Suprapubic skin (tissue), 4 donors: Measurements from ENCODE around the gene SPC24. TPM values are rescaled to one million over a fixed set of nuclear protein-coding genes. Genes with fewer than 3 reads are reported as not detected.

Experiments used
- DNase-seq, 2 donors: peaks; one replicate each; pipeline ENCODE4 v3.0.0-alpha.2; 2019; ENCODE audit warnings: low spot score in 2 of 2
- H3K27ac ChIP-seq: fragments of 200-600 bp; sonication (generic); one replicate; pipeline ENCODE4 v1.5.1; 2019
- H3K27me3 ChIP-seq: fragments of 200-600 bp; sonication (generic); one replicate; pipeline ENCODE4 v1.5.1; 2019
- H3K36me3 ChIP-seq: fragments of 200-600 bp; sonication (generic); one replicate; pipeline ENCODE4 v1.5.1; 2019
- H3K4me1 ChIP-seq: fragments of 200-600 bp; sonication (generic); one replicate; pipeline ENCODE4 v1.5.1; 2019
- H3K4me3 ChIP-seq: fragments of 200-600 bp; sonication (generic); one replicate; pipeline ENCODE4 v1.5.1; 2019; ENCODE audit warnings: mild to moderate bottlenecking
- H3K9me3 ChIP-seq: fragments of 200-600 bp; sonication (generic); one replicate; pipeline ENCODE4 v1.5.1; 2019
- EP300 ChIP-seq: sonication (generic); formaldehyde crosslinking; IDR thresholded peaks from one replicate; pipeline ENCODE4 v1.6.1; 2017; ENCODE audit warnings: antibody characterized with exemption
- POLR2A ChIP-seq, 2 donors: fragments of 450-650 bp; IDR thresholded peaks; one replicate each; pipeline ENCODE4 v1.6.1; 2017; ENCODE audit warnings: antibody characterized with exemption in 2 of 2, mild to moderate bottlenecking in 2 of 2, moderate library complexity in 2 of 2
- POLR2AphosphoS5 ChIP-seq, 3 donors: sonication (generic); formaldehyde crosslinking; IDR thresholded peaks; one replicate each; pipeline ENCODE4 v1.6.1; 2017; ENCODE audit warnings: antibody characterized with exemption in 3 of 3
- WGBS: methylation state at CpG from one replicate; pipeline ENCODE4 v1.1.5; 2018; 5-methylcytosine and 5-hydroxymethylcytosine counted together
- total RNA-seq, 4 donors: library from RNA; depleted of rRNA; stranded (reverse); fragments of >200 nt; gene quantifications; one replicate each; pipeline ENCODE4 v1.1.0, GENCODE V29; 2016
- TF ChIP-seq, protein P1 (sequence below), 2 donors: fragments of 200-600 bp in 1 of 2; fragments of 450-650 bp in 1 of 2; sonication (generic) in 1 of 2; IDR thresholded peaks; one replicate each; pipeline ENCODE4 v1.5.1; 2016 to 2019; ENCODE audit warnings: antibody characterized with exemption in 2 of 2, mild to moderate bottlenecking in 1 of 2, moderate library complexity in 1 of 2

The SPC24 gene, protein sequence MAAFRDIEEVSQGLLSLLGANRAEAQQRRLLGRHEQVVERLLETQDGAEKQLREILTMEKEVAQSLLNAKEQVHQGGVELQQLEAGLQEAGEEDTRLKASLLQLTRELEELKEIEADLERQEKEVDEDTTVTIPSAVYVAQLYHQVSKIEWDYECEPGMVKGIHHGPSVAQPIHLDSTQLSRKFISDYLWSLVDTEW
- total RNA-seq: 1 to 10 TPM; 1.8 to 4.0 (median 3.7) TPM

DNA sequence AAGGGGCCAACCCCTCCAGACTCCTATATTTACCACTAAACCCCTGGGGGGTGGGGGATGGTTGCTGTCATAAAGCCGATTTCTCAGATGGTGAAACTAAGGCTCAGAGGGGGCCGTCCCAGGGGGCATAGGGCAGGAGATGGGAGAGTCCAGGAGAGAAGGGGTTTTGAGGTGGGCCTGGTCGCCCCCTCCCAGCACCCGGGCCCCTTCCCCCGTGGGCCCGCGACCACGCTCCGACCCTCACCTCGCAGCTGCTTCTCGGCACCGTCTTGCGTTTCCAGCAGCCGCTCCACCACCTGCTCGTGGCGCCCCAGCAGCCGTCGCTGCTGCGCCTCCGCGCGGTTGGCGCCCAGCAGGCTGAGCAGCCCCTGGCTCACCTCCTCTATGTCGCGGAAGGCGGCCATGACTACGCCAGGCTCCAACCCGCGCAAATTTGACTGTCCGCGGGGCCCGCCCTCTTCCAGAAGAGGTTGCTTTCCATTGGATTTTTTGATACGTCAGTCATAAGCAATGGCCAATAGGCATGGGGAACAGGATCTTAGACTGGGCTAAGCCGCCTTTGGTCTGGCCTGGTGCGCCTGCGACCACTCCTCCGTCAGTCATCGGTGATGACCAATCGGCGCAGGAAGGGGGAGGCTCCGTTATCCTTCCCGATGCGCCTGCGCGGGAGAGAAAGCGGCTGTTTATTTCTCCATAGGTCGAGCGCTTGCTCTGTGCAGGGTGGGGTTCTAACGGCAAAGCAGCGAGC is at the start of gene SPC24:
Gene SPC24, minus strand, starts transcription at position 410 of the 748 bp plus-strand sequence. Its CDS starts 6 bp downstream, at position 404.
- TF ChIP-seq EP300: no peak
- peak in 2 of 3 donors; percentile 64 to 75 for TF ChIP-seq POLR2AphosphoS5 (IDR thresholded peaks at IDR 0.05)
- peak; percentile 96 for DNase-seq
- WGBS: 6% methylated on average over 10 of the region's 50 CpGs

GRCh38 chr19:11204943-11205349 is 49.4 kb upstream of the SPC24 start:
- 45% methylated on average over 5 of the region's 5 CpGs for WGBS
- Histone ChIP-seq H3K36me3 (peaks cover 45% of the 10 kb centered on the region), H3K4me1 (peaks cover 24% of the 10 kb centered on the region), H3K27ac (no peak overlapping the region), H3K4me3 (no peak overlapping the region), H3K9me3 (no peaks in the 10 kb centered on the region), H3K27me3 (no peaks in the 10 kb centered on the region)
- TF ChIP-seq EP300: no peak
- TF ChIP-seq, protein P1, sequence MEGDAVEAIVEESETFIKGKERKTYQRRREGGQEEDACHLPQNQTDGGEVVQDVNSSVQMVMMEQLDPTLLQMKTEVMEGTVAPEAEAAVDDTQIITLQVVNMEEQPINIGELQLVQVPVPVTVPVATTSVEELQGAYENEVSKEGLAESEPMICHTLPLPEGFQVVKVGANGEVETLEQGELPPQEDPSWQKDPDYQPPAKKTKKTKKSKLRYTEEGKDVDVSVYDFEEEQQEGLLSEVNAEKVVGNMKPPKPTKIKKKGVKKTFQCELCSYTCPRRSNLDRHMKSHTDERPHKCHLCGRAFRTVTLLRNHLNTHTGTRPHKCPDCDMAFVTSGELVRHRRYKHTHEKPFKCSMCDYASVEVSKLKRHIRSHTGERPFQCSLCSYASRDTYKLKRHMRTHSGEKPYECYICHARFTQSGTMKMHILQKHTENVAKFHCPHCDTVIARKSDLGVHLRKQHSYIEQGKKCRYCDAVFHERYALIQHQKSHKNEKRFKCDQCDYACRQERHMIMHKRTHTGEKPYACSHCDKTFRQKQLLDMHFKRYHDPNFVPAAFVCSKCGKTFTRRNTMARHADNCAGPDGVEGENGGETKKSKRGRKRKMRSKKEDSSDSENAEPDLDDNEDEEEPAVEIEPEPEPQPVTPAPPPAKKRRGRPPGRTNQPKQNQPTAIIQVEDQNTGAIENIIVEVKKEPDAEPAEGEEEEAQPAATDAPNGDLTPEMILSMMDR (IDR thresholded peaks at IDR 0.05): no peak
- TF ChIP-seq POLR2AphosphoS5 (IDR thresholded peaks at IDR 0.05): no peak
- TF ChIP-seq POLR2A (IDR thresholded peaks at IDR 0.05): no peak
- no peak for DNase-seq

More for the DNA sequence above, at the start of gene SPC24:
- H3K27me3 ChIP-seq: no peaks in the 10 kb centered on the region
- peak within 1 kb of the TSS; percentile 57 for H3K4me3 ChIP-seq
- H3K4me1 ChIP-seq: peaks cover 44% of the 10 kb centered on the region
- H3K27ac ChIP-seq: peak within 1 kb of the TSS; percentile 59
- H3K9me3 ChIP-seq: no peaks in the 10 kb centered on the region
- H3K36me3 ChIP-seq: no peaks in the 10 kb centered on the region

- DNase-seq: no peak
- TF ChIP-seq EP300: no peak
- TF ChIP-seq POLR2A (IDR thresholded peaks at IDR 0.05): no peak
- TF ChIP-seq, protein P1 (IDR thresholded peaks at IDR 0.05): no peak
- no peak for TF ChIP-seq POLR2AphosphoS5 (IDR thresholded peaks at IDR 0.05)
- H3K4me1 ChIP-seq: peaks cover 26% of the 10 kb centered on the region
- H3K27me3 ChIP-seq: no peaks in the 10 kb centered on the region
- no peaks in the 10 kb centered on the region for H3K9me3 ChIP-seq
- H3K4me3 ChIP-seq: no peak overlapping the region
- peaks cover 45% of the 10 kb centered on the region for H3K36me3 ChIP-seq
- 76% methylated on average over 9 of the region's 9 CpGs for WGBS
- peak overlapping the region; percentile 45 for H3K27ac ChIP-seq
Measured at GRCh38 chr19:11204076-11204602, 48.6 kb upstream of the SPC24 start.

GRCh38 chr19:11203194-11204075 is 47.9 kb upstream of the SPC24 start:
- peak; percentile 86 to 89 for DNase-seq
- Histone ChIP-seq H3K9me3 (no peaks in the 10 kb centered on the region), H3K4me3 (no peak overlapping the region), H3K4me1 (peaks cover 33% of the 10 kb centered on the region), H3K36me3 (peaks cover 38% of the 10 kb centered on the region), H3K27ac (peak overlapping the region; percentile 73), H3K27me3 (no peaks in the 10 kb centered on the region)
- TF ChIP-seq, protein P1 (IDR thresholded peaks at IDR 0.05): peak; percentile 63 to 78
- TF ChIP-seq POLR2A (IDR thresholded peaks at IDR 0.05) (no peak), EP300 (no peak), POLR2AphosphoS5 (IDR thresholded peaks at IDR 0.05) (peak in 1 of 3 donors; percentile 53)
- WGBS: 41% methylated on average over 16 of the region's 17 CpGs

DNA sequence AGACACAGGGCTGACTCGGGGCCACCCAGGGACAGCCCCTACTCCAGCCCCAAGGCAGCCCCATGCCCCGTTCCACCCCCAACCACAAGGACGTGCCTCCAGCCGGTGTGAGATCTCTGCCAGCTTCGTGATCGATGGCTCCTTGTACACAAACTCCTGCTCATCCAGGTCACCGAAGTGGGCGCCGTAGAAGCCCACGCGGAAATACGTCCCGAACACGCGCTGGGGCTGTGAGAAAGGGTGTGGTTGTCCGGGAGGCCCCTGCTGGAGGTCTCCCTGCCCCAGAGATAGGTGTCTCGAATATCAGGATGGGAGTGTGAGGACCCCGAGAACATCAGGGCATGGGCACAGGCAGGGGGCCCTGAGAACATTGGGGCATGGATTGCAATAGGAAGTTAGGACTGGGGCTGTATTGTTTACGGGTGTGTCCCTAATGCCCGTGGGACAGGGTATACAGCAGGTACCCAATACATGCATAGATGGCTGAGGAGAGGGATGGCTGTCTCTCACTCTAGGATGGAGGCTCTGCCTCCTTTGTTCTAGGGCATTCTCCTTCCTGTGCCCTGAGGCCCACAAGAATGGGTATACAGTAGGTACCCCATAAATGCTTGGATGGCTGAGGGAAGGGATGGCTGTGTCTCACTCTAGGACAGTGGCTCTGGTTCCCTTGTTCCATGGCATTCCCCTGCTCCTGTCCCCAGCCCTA is 47.1 kb upstream of the SPC24 start:
- H3K9me3 ChIP-seq: no peaks in the 10 kb centered on the region
- peaks cover 41% of the 10 kb centered on the region for H3K4me1 ChIP-seq
- no peak overlapping the region for H3K4me3 ChIP-seq
- 87% methylated on average over 20 of the region's 20 CpGs for WGBS
- H3K27me3 ChIP-seq: no peaks in the 10 kb centered on the region
- TF ChIP-seq EP300 (no peak), POLR2AphosphoS5 (IDR thresholded peaks at IDR 0.05) (no peak), POLR2A (IDR thresholded peaks at IDR 0.05) (no peak)
- TF ChIP-seq, protein P1 (IDR thresholded peaks at IDR 0.05): no peak
- peak overlapping the region; percentile 73 for H3K27ac ChIP-seq
- peaks cover 33% of the 10 kb centered on the region for H3K36me3 ChIP-seq
- no peak for DNase-seq
